ENCODE results near the gene AP2A1. TPM values are rescaled to one million over a fixed set of nuclear protein-coding genes. Genes with fewer than 3 reads are reported as not detected.

The AP2A1 gene
- total RNA-seq, 1 experiment from 2014 or later = 119 TPM

DNA sequence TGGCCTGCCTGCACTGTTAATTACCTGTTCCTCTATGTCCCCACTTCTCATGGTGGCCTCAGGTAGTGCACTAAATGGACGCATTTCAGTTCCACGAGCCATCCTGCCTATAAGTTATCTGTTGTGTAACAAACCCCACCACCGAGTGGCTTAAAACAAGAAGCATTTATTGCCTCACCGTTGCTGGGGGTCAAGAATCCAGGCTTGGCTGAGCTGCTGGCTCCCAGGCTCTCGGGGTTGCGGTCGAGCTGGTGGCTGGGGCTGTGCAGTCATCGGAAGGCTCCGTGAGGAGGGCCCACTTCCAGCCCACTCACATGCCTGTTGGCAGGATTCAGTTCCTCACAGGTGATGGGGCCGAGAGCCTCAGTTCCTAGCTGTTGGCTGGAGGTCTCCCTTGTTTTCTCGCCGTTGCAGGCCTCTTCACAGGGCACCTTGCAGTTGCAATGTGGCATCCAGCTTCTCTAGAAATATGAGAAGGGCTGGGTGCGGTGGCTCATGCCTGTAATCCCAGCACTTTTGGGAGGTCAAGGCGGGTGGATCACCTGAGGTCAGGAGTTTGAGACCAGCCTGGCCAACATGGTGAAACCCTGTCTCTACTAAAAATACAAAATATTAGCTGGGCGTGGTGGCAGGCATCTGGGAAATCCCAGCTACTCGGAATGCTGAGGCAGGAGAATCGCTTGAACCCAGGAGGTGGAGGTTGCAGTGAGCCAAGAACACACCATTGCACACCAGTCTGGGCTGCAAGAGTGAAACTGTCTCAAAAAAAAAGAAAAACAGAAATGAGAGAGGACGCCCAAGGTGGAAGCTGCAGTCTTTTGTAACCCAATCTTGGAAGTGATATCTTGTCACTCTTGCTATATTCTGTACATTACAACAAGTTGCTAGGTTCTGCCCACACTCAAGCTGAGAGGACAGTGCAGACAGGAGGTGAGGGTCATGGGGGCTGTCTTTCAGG is 77.6 kb downstream of the AP2A1 start:
- DNase-seq (ENCODE audit: low spot score) (no peak), ATAC-seq (no peak)
- no peak overlapping the region for H3K4me3 Mint-ChIP-seq
- ChIA-PET POLR2A (no interaction called here), CTCF (interaction anchor here (0.6 to 1.9 kb wide), 7 partner anchors 14 to 127 kb away, joined by 3 to 9 read pairs (median 3); partner anchors contain the start of gene AP2A1)
- no peak overlapping the region for H3K27ac Mint-ChIP-seq
- peaks cover 10% of the 10 kb centered on the region for H3K9me3 Mint-ChIP-seq
- peaks cover 3% of the 10 kb centered on the region; the same call in 1 of the 2 replicates for H3K4me1 Mint-ChIP-seq
- no peaks in the 10 kb centered on the region; the same call in 1 of the 2 replicates for H3K27me3 Mint-ChIP-seq (ENCODE audit: low read depth)
- TF ChIP-seq ATF2 (CRISPR knock-in tag; IDR thresholded peaks at IDR 0.05; ENCODE audit: borderline replicate concordance, low read depth) (no peak), E2F4 (CRISPR knock-in tag; IDR thresholded peaks at IDR 0.05; ENCODE audit: borderline replicate concordance, low read depth) (no peak), KAT7 (CRISPR knock-in tag; IDR thresholded peaks at IDR 0.05; ENCODE audit: borderline replicate concordance) (no peak), TP53 (CRISPR knock-in tag; IDR thresholded peaks at IDR 0.05) (no peak), CDX4 (CRISPR knock-in tag; IDR thresholded peaks at IDR 0.05; ENCODE audit: borderline replicate concordance) (no peak), PRDM15 (CRISPR knock-in tag; IDR thresholded peaks at IDR 0.05) (no peak), ZNF121 (CRISPR knock-in tag; IDR thresholded peaks at IDR 0.05) (no peak)
- TF ChIP-seq, protein P1, sequence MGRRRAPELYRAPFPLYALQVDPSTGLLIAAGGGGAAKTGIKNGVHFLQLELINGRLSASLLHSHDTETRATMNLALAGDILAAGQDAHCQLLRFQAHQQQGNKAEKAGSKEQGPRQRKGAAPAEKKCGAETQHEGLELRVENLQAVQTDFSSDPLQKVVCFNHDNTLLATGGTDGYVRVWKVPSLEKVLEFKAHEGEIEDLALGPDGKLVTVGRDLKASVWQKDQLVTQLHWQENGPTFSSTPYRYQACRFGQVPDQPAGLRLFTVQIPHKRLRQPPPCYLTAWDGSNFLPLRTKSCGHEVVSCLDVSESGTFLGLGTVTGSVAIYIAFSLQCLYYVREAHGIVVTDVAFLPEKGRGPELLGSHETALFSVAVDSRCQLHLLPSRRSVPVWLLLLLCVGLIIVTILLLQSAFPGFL (CRISPR knock-in tag; IDR thresholded peaks at IDR 0.05; ENCODE audit: borderline replicate concordance) = no peak
- peaks cover 18% of the 10 kb centered on the region for H3K36me3 Mint-ChIP-seq

GRCh38 chr19:49845414-49845813 is 78.6 kb downstream of the AP2A1 start:
- ChIA-PET CTCF (interaction anchor here (0.6 to 1.9 kb wide), 5 partner anchors 13 to 128 kb away, joined by 3 to 9 read pairs (median 3); no protein-coding TSS in a partner anchor), POLR2A (no interaction called here)
- DNase-seq (ENCODE audit: low spot score) (no peak), ATAC-seq (no peak)
- peaks cover 10% of the 10 kb centered on the region for H3K9me3 Mint-ChIP-seq
- H3K4me1 Mint-ChIP-seq = peaks cover 9% of the 10 kb centered on the region
- no peaks in the 10 kb centered on the region; the same call in 1 of the 2 replicates for H3K27me3 Mint-ChIP-seq (ENCODE audit: low read depth)
- H3K4me3 Mint-ChIP-seq = no peak overlapping the region
- peaks cover 16% of the 10 kb centered on the region for H3K36me3 Mint-ChIP-seq
- H3K27ac Mint-ChIP-seq = no peak overlapping the region
- TF ChIP-seq FOXP1 (CRISPR knock-in tag; IDR thresholded peaks at IDR 0.05; ENCODE audit: borderline replicate concordance) (no peak), ETV6 (CRISPR knock-in tag; IDR thresholded peaks at IDR 0.05) (no peak), CREB1 (CRISPR knock-in tag; IDR thresholded peaks at IDR 0.05) (no peak), TEAD4 (CRISPR knock-in tag; IDR thresholded peaks at IDR 0.05) (no peak), JUN (CRISPR knock-in tag; IDR thresholded peaks at IDR 0.05) (no peak), OVOL2 (CRISPR knock-in tag; IDR thresholded peaks at IDR 0.05; ENCODE audit: borderline replicate concordance) (no peak), MYBL2 (CRISPR knock-in tag; IDR thresholded peaks at IDR 0.05) (no peak)
- TF ChIP-seq, protein P2, sequence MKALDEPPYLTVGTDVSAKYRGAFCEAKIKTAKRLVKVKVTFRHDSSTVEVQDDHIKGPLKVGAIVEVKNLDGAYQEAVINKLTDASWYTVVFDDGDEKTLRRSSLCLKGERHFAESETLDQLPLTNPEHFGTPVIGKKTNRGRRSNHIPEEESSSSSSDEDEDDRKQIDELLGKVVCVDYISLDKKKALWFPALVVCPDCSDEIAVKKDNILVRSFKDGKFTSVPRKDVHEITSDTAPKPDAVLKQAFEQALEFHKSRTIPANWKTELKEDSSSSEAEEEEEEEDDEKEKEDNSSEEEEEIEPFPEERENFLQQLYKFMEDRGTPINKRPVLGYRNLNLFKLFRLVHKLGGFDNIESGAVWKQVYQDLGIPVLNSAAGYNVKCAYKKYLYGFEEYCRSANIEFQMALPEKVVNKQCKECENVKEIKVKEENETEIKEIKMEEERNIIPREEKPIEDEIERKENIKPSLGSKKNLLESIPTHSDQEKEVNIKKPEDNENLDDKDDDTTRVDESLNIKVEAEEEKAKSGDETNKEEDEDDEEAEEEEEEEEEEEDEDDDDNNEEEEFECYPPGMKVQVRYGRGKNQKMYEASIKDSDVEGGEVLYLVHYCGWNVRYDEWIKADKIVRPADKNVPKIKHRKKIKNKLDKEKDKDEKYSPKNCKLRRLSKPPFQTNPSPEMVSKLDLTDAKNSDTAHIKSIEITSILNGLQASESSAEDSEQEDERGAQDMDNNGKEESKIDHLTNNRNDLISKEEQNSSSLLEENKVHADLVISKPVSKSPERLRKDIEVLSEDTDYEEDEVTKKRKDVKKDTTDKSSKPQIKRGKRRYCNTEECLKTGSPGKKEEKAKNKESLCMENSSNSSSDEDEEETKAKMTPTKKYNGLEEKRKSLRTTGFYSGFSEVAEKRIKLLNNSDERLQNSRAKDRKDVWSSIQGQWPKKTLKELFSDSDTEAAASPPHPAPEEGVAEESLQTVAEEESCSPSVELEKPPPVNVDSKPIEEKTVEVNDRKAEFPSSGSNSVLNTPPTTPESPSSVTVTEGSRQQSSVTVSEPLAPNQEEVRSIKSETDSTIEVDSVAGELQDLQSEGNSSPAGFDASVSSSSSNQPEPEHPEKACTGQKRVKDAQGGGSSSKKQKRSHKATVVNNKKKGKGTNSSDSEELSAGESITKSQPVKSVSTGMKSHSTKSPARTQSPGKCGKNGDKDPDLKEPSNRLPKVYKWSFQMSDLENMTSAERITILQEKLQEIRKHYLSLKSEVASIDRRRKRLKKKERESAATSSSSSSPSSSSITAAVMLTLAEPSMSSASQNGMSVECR (CRISPR knock-in tag; IDR thresholded peaks at IDR 0.05; ENCODE audit: borderline replicate concordance) = no peak
- TF ChIP-seq, protein P3, sequence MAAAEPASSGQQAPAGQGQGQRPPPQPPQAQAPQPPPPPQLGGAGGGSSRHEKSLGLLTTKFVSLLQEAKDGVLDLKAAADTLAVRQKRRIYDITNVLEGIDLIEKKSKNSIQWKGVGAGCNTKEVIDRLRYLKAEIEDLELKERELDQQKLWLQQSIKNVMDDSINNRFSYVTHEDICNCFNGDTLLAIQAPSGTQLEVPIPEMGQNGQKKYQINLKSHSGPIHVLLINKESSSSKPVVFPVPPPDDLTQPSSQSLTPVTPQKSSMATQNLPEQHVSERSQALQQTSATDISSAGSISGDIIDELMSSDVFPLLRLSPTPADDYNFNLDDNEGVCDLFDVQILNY (CRISPR knock-in tag; IDR thresholded peaks at IDR 0.05) = no peak
